H1 (cell line): ENCODE results near the gene HABP2. TPM values are rescaled to one million over a fixed set of nuclear protein-coding genes. Genes with fewer than 3 reads are reported as not detected.

ENCODE experiments used
- EGR1 ChIP-seq: IDR thresholded peaks from 2 replicates; pipeline ENCODE4 v1.6.1; 2011; ENCODE audit warnings: low read depth, low read length, borderline replicate concordance
- KDM1A ChIP-seq: fragments of 200-600, 300-600 bp; sonication (generic); IDR thresholded peaks from 2 replicates; pipeline ENCODE4 v1.7.1; 2016; ENCODE audit warnings: mild to moderate bottlenecking, low read length, borderline replicate concordance
- TEAD4 ChIP-seq: IDR thresholded peaks from 2 replicates; pipeline ENCODE4 v1.6.1; 2012; ENCODE audit warnings: low read depth, low read length, inconsistent platforms, mixed read lengths
- polyA plus RNA-seq, 7 experiments: library from polyadenylated mRNA; depleted of rRNA in 3 of 7; stranded (reverse) in 5 of 7; unstranded in 2 of 7; fragments of >200 nt in 5 of 7; fragments of 200-250 nt in 2 of 7; gene quantifications; 1 replicate in 5 of 7; 2 replicates in 1 of 7; 4 replicates in 1 of 7; pipeline versions ENCODE4 v1.2.1 to v1.2.3, GENCODE V29; 2011 to 2013; ENCODE audit warnings: missing spikeins in 2 of 7, mixed read lengths in 2 of 7
- total RNA-seq: library from RNA; stranded (reverse); fragmentation: NEBNext Ultra II Directional; extraction: Animal tissue kit (Norgen Biotek cat#: 25700); gene quantifications from 2 replicates; pipeline ENCODE4 v1.2.1, GENCODE V29; 2021

Gene HABP2
- total and polyA plus RNA-seq, 2 of the 8 experiments (the other 6 are each of a cell fraction or from before 2014, with no cell fraction given), result not detected

DNA sequence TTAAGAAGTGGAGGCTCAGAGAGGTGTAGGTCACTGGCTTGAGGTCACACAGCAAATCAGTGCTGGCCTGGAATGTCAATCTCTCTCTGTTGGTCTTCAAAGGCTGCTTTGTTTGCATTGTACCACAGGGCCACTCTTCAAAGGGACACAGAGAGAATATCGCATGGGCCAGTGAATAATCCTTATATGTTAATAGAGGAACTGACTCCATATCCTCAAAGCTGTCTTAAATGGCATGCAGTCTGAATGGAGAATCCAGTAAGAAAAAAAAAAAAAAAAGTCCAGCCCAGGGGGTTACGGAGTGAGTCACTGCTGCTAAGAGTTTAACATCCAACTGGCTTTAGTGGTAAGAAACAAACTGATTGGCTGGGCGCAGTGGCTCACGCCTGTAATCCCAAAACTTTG lies 56.9 kb downstream of the HABP2 start (continued):
- TF ChIP-seq EGR1 (no peak), KDM1A (0 out of 2 replicates have a peak, but pooled peaks have one; percentile 23), TEAD4 (0 out of 2 replicates have a peak, but pooled peaks have one; percentile 46)
- TF ChIP-seq, all 59 proteins: peak for 2
